ENCODE measurements around the gene PLEKHB1.

DNA sequence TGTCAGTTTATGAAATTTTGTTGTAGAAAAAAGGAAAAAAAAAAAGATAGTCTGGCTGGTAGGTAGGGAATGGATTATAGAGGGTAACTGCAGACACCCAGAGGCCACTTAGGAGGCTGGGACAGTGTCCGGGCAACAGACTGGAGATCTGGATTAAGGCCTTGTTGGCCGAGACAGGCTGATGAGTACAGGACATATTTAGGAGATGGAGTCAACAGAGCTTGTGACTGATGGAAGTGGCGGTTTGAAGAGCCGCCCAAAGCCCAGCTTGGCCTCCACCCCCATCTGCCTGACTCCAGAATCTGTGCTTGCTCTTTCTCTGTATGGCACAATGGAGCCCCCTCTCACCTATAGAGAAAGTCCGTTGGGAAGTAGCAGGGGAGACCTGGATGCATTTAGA, 7.6 kb downstream of the PLEKHB1 start:
- TF ChIP-seq EP300 (conservative IDR thresholded peaks at IDR 0.05; ENCODE audit: poor library complexity, severe bottlenecking) = no peak
- TF ChIP-seq, protein P1, sequence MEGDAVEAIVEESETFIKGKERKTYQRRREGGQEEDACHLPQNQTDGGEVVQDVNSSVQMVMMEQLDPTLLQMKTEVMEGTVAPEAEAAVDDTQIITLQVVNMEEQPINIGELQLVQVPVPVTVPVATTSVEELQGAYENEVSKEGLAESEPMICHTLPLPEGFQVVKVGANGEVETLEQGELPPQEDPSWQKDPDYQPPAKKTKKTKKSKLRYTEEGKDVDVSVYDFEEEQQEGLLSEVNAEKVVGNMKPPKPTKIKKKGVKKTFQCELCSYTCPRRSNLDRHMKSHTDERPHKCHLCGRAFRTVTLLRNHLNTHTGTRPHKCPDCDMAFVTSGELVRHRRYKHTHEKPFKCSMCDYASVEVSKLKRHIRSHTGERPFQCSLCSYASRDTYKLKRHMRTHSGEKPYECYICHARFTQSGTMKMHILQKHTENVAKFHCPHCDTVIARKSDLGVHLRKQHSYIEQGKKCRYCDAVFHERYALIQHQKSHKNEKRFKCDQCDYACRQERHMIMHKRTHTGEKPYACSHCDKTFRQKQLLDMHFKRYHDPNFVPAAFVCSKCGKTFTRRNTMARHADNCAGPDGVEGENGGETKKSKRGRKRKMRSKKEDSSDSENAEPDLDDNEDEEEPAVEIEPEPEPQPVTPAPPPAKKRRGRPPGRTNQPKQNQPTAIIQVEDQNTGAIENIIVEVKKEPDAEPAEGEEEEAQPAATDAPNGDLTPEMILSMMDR (IDR thresholded peaks at IDR 0.05; ENCODE audit: poor library complexity, severe bottlenecking) = no peak
- TF ChIP-seq POLR2AphosphoS5 (IDR thresholded peaks at IDR 0.05) = no peak
- TF ChIP-seq EZH2 (IDR thresholded peaks at IDR 0.05; ENCODE audit: borderline replicate concordance, insufficient read depth, low read length, poor library complexity, severe bottlenecking) = no peak
